ENCODE data around the gene CYP27B1.

CYP27B1 gene

GRCh38 chr12:57766464-57767304 lies at the start of gene CYP27B1:
Gene CYP27B1 (minus strand): TSS chr12:57767078. CDS start chr12:57767041, 37 bp downstream.
- DNase-seq (ENCODE audit: low read depth): no peak

- DNase-seq (ENCODE audit: low read depth): no peak
Measured at GRCh38 chr12:57816001-57816854, 49.4 kb upstream of the CYP27B1 start.

GRCh38 chr12:57815177-57816000 lies 48.5 kb upstream of the CYP27B1 start:
- no peak for DNase-seq (ENCODE audit: low read depth)

GRCh38 chr12:57813971-57814772 lies 47.3 kb upstream of the CYP27B1 start:
- no peak for DNase-seq (ENCODE audit: low read depth)

- no peak for DNase-seq (ENCODE audit: low read depth)
Measured at GRCh38 chr12:57813111-57813970, 46.5 kb upstream of the CYP27B1 start.

- DNase-seq (ENCODE audit: low read depth): no peak
Measured at GRCh38 chr12:57811028-57811755, 44.3 kb upstream of the CYP27B1 start.

GRCh38 chr12:57810450-57810849 lies 43.6 kb upstream of the CYP27B1 start:
- DNase-seq (ENCODE audit: low read depth): no peak

GRCh38 chr12:57809425-57809824 lies 42.5 kb upstream of the CYP27B1 start:
- no peak for DNase-seq (ENCODE audit: low read depth)

GRCh38 chr12:57808351-57808750 lies 41.5 kb upstream of the CYP27B1 start:
- DNase-seq (ENCODE audit: low read depth): no peak

- DNase-seq (ENCODE audit: low read depth): no peak
Measured at GRCh38 chr12:57807285-57807684, 40.4 kb upstream of the CYP27B1 start.

- DNase-seq (ENCODE audit: low read depth): no peak
Measured at GRCh38 chr12:57806677-57807076, 39.8 kb upstream of the CYP27B1 start.

GRCh38 chr12:57803319-57803893 lies 36.5 kb upstream of the CYP27B1 start:
- no peak for DNase-seq (ENCODE audit: low read depth)

- no peak for DNase-seq (ENCODE audit: low read depth)
Measured at GRCh38 chr12:57802607-57803006, 35.7 kb upstream of the CYP27B1 start.

GRCh38 chr12:57800965-57801364 lies 34.1 kb upstream of the CYP27B1 start:
- no peak for DNase-seq (ENCODE audit: low read depth)

- no peak for DNase-seq (ENCODE audit: low read depth)
Measured at GRCh38 chr12:57797933-57798332, 31.1 kb upstream of the CYP27B1 start.

- no peak for DNase-seq (ENCODE audit: low read depth)
Measured at GRCh38 chr12:57796996-57797395, 30.1 kb upstream of the CYP27B1 start.

- no peak for DNase-seq (ENCODE audit: low read depth)
Measured at GRCh38 chr12:57795354-57795753, 28.5 kb upstream of the CYP27B1 start.

GRCh38 chr12:57793920-57794319 lies 27.0 kb upstream of the CYP27B1 start:
- DNase-seq (ENCODE audit: low read depth): no peak

GRCh38 chr12:57783861-57784260 lies 17.0 kb upstream of the CYP27B1 start:
- DNase-seq (ENCODE audit: low read depth): no peak

Measured in fibroblast of the conjunctiva (primary cell).